H1 (cell line): ENCODE data around the gene DACH2.

Source experiments
- SP1 ChIP-seq: IDR thresholded peaks from 2 replicates; pipeline ENCODE4 v1.6.1; 2011; ENCODE audit warnings: low read depth, low read length
- SRF ChIP-seq: IDR thresholded peaks from 2 replicates; pipeline ENCODE4 v1.6.1; 2011; ENCODE audit warnings: mild to moderate bottlenecking, low read depth, low read length, moderate library complexity
- TF ChIP-seq, protein P1 (sequence below), 3 experiments: IDR thresholded peaks; 1 replicate in 2 of 3; 2 replicates in 1 of 3; pipeline versions ENCODE4 v1.5.1 to v1.6.1; 2011; ENCODE audit warnings: low read length in 3 of 3, mild to moderate bottlenecking in 3 of 3, inconsistent platforms in 2 of 3, low read depth in 1 of 3, moderate library complexity in 1 of 3; ENCODE audit not compliant: insufficient read depth in 1 of 3; ENCODE audit errors: control extremely low read depth in 1 of 3

DNA sequence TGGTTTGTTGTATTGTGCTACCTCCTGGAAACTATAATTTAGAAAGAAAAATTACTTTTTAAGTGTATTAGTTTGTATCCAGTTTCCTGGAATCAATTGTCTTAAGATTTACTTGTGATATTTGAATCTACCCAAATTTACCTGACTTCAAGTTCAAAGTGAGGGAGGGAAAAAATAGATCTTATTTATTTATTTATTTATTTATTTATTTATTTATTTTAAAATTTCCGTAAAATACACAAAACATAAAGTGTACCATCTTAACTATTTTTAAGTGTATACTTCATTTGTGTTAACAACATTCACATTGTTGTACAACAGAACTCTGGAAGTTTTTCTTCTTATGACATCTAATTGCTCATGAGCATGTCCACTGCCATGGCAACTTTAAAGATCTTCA, 356.0 kb downstream of the DACH2 start:
- TF ChIP-seq, protein P1, sequence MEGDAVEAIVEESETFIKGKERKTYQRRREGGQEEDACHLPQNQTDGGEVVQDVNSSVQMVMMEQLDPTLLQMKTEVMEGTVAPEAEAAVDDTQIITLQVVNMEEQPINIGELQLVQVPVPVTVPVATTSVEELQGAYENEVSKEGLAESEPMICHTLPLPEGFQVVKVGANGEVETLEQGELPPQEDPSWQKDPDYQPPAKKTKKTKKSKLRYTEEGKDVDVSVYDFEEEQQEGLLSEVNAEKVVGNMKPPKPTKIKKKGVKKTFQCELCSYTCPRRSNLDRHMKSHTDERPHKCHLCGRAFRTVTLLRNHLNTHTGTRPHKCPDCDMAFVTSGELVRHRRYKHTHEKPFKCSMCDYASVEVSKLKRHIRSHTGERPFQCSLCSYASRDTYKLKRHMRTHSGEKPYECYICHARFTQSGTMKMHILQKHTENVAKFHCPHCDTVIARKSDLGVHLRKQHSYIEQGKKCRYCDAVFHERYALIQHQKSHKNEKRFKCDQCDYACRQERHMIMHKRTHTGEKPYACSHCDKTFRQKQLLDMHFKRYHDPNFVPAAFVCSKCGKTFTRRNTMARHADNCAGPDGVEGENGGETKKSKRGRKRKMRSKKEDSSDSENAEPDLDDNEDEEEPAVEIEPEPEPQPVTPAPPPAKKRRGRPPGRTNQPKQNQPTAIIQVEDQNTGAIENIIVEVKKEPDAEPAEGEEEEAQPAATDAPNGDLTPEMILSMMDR (IDR thresholded peaks at IDR 0.05; ENCODE audit: control extremely low read depth in 1 of 3, insufficient read depth in 1 of 3, low read depth in 1 of 3, low read length in 3 of 3), result no peak
- TF ChIP-seq SRF (no peak), SP1 (no peak)
